GM12878 (cell line): ENCODE measurements around the gene GSTM5.

ENCODE experiments used
- CBX3 ChIP-seq: fragments of 200-600 bp; sonication (generic); IDR thresholded peaks from 2 replicates; pipeline ENCODE4 v1.6.1; 2016; ENCODE audit warnings: low read depth, borderline replicate concordance
- CHD1 ChIP-seq: IDR thresholded peaks from 2 replicates; pipeline ENCODE4 v1.6.1; 2012; ENCODE audit warnings: low read depth, low read length, improper control_type of control experiment
- CTCF ChIP-seq, 3 experiments: IDR thresholded peaks in 2 of 3; conservative IDR thresholded peaks in 1 of 3; 2 replicates each; pipeline ENCODE4 v1.5.1; 2011; ENCODE audit warnings: low read depth in 3 of 3, low read length in 3 of 3, mild to moderate bottlenecking in 3 of 3, control low read depth in 2 of 3, moderate library complexity in 2 of 3, inconsistent platforms in 1 of 3, mixed read lengths in 1 of 3; ENCODE audit not compliant: control insufficient read depth in 2 of 3, insufficient read depth in 1 of 3; ENCODE audit errors: extremely low read depth in 1 of 3
- ELK1 ChIP-seq: IDR thresholded peaks from 2 replicates; pipeline ENCODE4 v1.6.1; 2012; ENCODE audit warnings: low read depth, low read length, improper control_type of control experiment
- NFIC ChIP-seq: IDR thresholded peaks from 2 replicates; pipeline ENCODE4 v1.6.1; 2012; ENCODE audit warnings: low read depth, mild to moderate bottlenecking, inconsistent platforms, low read length, moderate library complexity
- PBX3 ChIP-seq: IDR thresholded peaks from 2 replicates; pipeline ENCODE4 v1.6.1; 2011; ENCODE audit warnings: mild to moderate bottlenecking, low read depth, low read length, moderate library complexity; ENCODE audit not compliant: insufficient replicate concordance
- RELA ChIP-seq: fragments of 450-650 bp; IDR thresholded peaks from 2 replicates; pipeline ENCODE4 v1.8.0; 2014; ENCODE audit warnings: borderline replicate concordance; ENCODE audit not compliant: partially characterized antibody

GRCh38 chr1:109761227-109762038 lies 49.4 kb downstream of the GSTM5 start:
- no peak for TF ChIP-seq CHD1
- no peak for TF ChIP-seq RELA
- no peak for TF ChIP-seq CBX3
- no peak for TF ChIP-seq CTCF (IDR thresholded peaks at IDR 0.05 in 2 of 3, conservative IDR thresholded peaks at IDR 0.05 in 1 of 3; ENCODE audit: control insufficient read depth in 2 of 3, extremely low read depth in 1 of 3, insufficient read depth in 1 of 3, low read depth in 3 of 3, low read length in 3 of 3)
- no peak for TF ChIP-seq NFIC
- no peak for TF ChIP-seq ELK1
- TF ChIP-seq PBX3, result no peak
